GM18499 (cell line): ENCODE results near the gene FAM120C.

Experiments
- ATAC-seq: cut with Tn5 transposase; IDR thresholded peaks from one replicate; pipeline ENCODE4 v1.9.1; 2021; ENCODE audit warnings: moderate number of reproducible peaks; ENCODE audit not compliant: insufficient read depth, unreplicated experiment

Gene FAM120C, protein sequence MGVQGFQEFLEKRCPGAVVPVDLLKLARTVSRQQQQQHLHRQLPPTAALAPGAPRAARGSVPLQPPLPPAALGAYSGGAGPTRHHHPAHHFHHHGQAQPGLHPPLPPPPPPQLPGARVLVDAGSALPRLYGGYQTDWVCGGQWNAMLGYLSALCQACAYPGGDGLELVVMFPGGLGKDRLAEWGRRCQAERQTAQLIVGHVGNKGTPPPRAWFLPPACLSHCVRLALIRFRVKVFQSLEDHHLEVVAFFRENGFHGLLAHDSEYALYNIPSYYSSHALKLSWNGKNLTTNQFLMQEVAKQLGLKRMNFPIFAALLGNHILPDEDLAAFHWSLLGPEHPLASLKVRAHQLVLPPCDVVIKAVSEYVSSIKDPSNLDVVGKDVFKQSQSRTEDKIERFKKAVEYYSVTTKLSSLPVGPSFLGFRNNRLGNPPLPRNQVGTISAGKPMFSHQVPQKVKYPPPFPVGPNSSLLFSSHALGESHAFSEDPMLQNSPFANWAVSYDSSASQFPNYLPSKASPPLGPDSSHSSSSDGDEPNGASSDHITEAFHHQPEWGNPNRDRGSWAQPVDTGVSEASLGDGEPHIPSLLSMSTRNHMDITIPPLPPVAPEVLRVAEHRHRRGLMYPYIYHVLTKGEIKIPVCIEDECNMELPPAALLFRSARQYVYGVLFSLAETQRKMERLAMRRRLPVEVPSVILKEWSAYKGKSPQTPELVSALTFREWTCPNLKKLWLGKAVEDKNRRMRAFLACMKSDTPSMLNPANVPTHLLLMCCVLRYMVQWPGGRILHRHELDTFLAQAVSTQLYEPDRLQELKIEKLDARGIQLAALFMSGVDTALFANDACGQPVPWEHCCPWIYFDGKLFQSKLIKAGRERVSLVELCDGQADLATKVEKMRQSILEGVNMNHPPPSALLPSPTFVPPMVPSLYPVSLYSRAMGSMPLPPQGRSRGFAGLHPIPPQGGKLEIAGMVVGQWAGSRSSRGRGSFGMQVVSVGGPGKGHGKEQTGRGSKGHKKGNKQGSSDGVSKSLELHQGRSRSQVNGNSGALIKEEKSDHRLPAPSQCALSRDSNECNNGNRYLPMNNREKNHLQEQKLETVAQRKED

GRCh38 chrX:54182864-54183613 is at the start of gene FAM120C:
Gene FAM120C, minus strand, starts transcription at chrX:54183254. Its CDS starts 56 bp downstream, at chrX:54183198.
- no peak for ATAC-seq

DNA sequence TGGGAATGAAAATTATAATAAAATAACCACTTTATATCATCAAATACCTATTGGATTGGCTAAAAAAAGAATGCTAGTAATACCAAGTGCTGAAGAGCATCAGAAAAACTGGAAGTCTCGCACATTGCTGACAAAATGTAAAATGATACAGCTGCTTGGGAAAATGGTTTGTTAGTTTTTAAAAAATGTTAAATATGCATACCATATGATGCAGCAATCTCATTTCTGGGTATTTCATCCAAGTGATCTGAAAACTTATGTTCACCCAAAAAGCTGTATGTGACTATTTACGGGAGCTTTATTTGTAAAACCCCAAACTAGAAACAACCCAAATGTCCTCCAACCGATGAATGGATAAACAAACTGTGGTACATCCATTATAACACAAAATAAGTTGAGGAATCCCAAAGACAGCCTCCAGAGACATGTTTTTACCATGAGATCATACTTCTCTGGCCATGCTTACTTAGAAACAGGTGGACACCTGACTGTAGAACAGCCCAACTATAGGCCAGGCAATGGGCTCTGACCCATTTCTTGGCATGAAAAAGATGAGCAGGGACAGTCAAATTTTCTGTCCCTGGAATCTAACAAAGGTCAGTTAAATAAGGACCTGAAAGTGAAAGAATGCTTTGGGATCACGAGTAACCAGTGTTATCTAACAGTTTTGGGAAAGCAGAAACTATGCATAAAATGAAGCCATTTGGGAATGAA is 47.5 kb upstream of the FAM120C start:
- ATAC-seq: no peak

GRCh38 chrX:54223581-54223980 is 40.5 kb upstream of the FAM120C start:
- ATAC-seq: no peak

DNA sequence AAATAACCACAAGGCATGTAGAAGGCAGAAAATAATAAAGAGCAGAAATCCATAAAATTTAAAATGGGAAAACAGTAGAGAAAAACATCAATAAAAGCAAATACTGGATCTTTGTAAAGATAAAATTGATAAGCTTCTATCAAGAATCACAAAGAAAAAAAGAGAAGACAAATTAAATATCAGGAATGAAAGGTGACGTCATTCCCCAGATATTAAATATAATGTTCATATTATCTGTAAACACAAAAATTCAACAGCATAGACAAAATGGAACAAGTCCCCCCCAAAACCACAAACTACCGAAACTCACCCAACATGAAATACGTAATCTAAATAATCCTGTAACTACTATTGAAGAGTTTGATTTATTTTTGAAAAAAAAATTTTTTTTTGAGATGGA is 30.5 kb upstream of the FAM120C start:
- ATAC-seq: no peak

DNA sequence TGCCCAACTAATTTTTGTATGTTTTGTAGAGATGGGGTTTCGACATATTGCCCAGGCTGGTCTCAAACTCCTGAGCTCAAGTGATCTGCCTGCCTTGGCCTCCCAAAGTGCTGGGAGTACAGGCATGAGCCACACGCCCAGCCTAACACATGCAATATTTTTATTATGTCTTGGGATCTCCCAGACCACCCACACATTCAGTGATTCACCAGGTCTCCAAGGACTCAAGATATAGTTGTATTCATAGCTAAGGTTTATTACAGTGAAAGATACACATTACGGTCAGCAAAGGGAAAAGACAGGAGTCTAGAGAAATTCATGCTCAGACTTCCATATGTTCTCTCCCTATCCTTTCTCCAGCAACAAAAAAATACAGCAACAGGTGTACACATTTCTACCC is 25.5 kb upstream of the FAM120C start:
- no peak for ATAC-seq

DNA sequence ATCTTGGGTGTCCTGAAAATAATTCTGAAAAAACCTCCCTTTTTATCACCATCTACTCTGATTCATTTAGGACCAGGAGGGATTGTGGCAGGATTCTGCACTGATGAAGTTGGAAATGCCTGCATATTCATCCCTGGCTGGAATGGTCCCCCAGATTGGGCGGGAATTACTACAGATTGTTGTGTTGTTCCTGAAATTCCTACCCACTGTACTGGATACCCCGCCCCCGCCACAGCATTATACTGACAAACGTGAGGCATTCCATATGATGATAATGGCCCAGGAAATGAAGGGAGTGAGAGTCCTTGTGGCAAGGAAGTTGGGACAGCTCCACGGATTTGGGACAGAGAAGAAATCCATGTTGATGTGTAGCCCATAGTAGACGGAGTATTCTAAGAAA is 15.2 kb upstream of the FAM120C start:
- ATAC-seq: no peak

- ATAC-seq: no peak
Measured at GRCh38 chrX:54194982-54195588, 12.0 kb upstream of the FAM120C start.

GRCh38 chrX:54193085-54193821 is 10.2 kb upstream of the FAM120C start:
- no peak for ATAC-seq

DNA sequence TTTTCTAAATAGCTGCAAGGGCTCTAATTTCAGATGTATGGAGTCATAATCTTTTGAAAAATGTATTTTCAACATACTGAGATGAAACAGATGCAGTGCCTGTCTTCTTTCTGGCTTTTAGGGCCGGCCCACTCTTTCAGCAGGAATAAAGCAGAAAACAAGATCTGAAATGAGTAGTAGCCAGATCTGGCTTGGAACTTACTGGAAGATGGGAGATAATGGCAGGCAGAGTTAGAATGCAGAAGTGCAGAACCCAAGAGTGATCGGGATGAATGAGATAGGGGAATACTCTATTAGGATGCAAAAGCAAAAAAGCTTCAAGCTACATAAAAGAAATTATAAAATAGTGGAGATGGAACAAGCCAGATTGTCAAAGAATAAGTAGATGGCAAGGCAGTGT is 1.4 kb upstream of the FAM120C start:
- ATAC-seq: no peak

- ATAC-seq: no peak
Measured at GRCh38 chrX:54182194-54182863, 725 bp downstream of the FAM120C start.

- ATAC-seq: no peak
Measured at GRCh38 chrX:54181202-54181953, 1.7 kb downstream of the FAM120C start.

DNA sequence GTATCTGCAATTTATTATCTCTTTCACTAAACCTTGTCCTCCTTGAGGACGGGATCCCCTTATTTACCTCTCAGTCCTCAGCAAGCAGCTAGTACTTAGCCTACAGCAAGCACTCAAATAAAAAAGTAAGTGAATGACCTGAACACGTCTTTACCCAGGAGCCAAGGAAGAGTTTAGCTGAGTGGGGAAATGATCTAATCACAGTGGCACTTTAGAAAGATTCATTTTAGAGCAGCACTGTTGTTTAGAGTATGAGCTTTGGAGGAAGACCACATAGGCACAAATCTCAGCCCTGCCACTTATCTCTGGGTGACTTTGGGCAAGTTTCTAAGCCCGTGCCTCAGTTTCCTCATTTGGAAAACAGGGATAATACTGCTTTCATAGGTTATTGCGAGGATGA is 2.7 kb downstream of the FAM120C start:
- no peak for ATAC-seq

DNA sequence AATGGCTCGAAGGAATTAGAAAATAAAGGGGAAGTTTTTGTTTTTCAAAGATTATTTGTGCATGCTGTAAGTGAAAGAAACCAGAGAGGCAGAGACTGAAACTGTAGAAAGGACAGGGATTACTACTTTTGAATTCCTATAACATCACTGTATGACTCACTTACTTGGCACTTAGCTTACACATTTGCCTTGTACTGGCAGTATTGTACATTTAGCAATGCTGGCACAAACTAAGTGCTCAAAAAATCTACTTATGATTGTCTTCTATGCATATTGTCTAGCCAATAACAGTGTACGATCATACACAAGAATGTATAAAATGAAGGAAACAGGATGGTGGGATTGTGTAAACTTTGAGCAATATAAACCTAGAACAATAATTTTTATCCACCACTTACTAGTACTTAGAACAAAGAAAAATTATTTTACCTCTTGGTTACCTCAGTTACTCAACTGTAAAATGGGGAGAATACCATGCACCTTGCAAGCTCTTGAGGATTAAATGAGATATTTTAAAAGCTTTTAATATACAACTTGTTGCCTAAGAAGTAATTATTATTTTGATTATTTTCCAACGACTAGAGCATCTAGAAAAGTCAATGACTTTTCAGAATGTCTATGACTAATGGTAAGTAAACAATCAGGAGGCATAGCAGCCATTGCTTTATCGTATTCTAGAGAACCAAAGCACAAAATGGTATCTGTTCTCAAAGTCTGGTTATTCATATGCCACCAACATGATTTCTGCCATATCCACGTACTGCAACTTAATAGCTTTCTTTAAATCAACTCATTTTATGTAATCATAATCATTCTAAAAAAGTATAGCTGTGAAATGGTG is 4.7 kb downstream of the FAM120C start:
- no peak for ATAC-seq

DNA sequence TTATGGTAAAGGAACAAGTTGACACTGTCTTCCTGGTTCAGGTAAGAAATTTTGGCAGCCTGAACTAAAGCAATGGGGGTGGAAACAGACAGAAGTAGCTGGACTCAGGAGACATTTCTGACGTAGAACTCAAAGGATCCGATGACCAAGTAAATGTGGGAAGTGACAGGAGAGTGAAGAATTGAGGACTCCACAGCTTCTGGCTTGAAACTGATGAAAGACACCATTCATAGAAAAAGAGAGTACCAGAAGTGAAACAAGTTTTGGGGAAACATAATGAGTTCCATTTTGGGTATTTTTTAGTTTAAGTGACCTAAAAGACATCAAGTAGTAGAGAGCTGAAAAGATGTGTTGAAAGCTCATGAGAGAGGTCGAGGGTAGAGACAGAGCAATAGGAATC is 5.7 kb downstream of the FAM120C start:
- no peak for ATAC-seq

DNA sequence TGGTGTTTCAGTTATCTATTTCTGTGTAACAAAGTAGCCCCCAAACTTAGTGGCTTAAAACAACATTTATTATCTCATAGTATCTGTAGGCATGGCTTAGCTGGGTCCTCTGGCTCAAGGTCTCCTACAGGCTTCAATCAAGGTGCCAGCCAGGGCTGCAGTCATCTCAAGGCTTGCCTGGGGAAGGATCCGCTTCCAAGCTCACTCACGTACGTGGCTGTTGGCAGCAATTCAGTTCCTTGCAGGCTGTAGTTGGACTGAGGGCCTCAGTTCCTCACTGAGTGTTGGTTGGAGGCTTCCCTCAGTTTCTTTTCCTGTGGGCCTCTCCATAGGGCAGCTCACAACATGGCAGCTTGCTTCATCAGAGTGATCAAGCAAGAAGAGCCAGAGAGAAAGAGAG is 9.3 kb downstream of the FAM120C start:
- no peak for ATAC-seq

GRCh38 chrX:54172455-54172854 is 10.6 kb downstream of the FAM120C start:
- ATAC-seq: no peak
